ENCODE data around the gene ABCC9. TPM values are rescaled to one million over a fixed set of nuclear protein-coding genes. Genes with fewer than 3 reads are reported as not detected.

Gene ABCC9
- total and polyA plus RNA-seq, 10 donors: 0.42 to 21.8 (median 14.2) TPM

GRCh38 chr12:21949036-21949435 is 7.8 kb upstream of the ABCC9 start:
- Histone ChIP-seq H3K36me3 (no peaks in the 10 kb centered on the region), H3K27me3 (replicated peaks in 1 of 7) (no peaks in the 10 kb centered on the region), H3K4me3 (no peak overlapping the region), H3K4me1 (no peaks in the 10 kb centered on the region), H3K27ac (no peak overlapping the region), H3K9me3 (peaks cover 3 to 65% (median 53%) of the 10 kb centered on the region in 8 donors)
- WGBS, 5 donors: 52 to 71% (median 67%) methylated on average over 1 of the region's 1 CpG
- no peak for DNase-seq
- intact Hi-C loops (cut with DNase I; ENCODE audit: low total_unique reads): no loop called here
- no peak for TF ChIP-seq POLR2AphosphoS5 (IDR thresholded peaks at IDR 0.05)
- TF ChIP-seq POLR2A (IDR thresholded peaks at IDR 0.05): no peak

- no peak overlapping the region for H3K27ac ChIP-seq
- intact Hi-C loops (cut with DNase I; ENCODE audit: low total_unique reads): no loop called here
- H3K4me1 ChIP-seq: peaks cover 0 to 3% (median 0%) of the 10 kb centered on the region in 6 donors
- H3K27me3 ChIP-seq (replicated peaks in 1 of 7): peaks cover 0 to 11% (median 6%) of the 10 kb centered on the region in 7 donors
- no peak for DNase-seq
- TF ChIP-seq POLR2A (IDR thresholded peaks at IDR 0.05) (no peak), POLR2AphosphoS5 (IDR thresholded peaks at IDR 0.05) (no peak), CTCF (IDR thresholded peaks at IDR 0.05 in 8 of 11, conservative IDR thresholded peaks at IDR 0.05 in 3 of 11) (no peak)
- H3K4me3 ChIP-seq: no peak overlapping the region
- H3K36me3 ChIP-seq: no peaks in the 10 kb centered on the region
- H3K9me3 ChIP-seq: peaks cover 3 to 70% (median 53%) of the 10 kb centered on the region in 8 donors
These were observed 5.8 kb upstream of the ABCC9 start for GRCh38 chr12:21946983-21947382.

- no peaks in the 10 kb centered on the region for H3K36me3 ChIP-seq
- H3K4me1 ChIP-seq: peaks cover 0 to 17% (median 5%) of the 10 kb centered on the region in 6 donors
- intact Hi-C loops (cut with DNase I; ENCODE audit: low total_unique reads): no loop called here
- no peak for TF ChIP-seq POLR2AphosphoS5 (IDR thresholded peaks at IDR 0.05)
- no peak for TF ChIP-seq POLR2A (IDR thresholded peaks at IDR 0.05)
- no peak for TF ChIP-seq CTCF (IDR thresholded peaks at IDR 0.05 in 8 of 11, conservative IDR thresholded peaks at IDR 0.05 in 3 of 11)
- 77 to 90% (median 82%) methylated on average over 4 of the region's 4 CpGs for WGBS, 5 donors
- no peak overlapping the region for H3K27ac ChIP-seq
- peaks cover 0 to 31% (median 26%) of the 10 kb centered on the region in 7 donors for H3K27me3 ChIP-seq (replicated peaks in 1 of 7)
- H3K9me3 ChIP-seq: peaks cover 3 to 53% (median 37%) of the 10 kb centered on the region in 8 donors
- no peak for DNase-seq
- no peak overlapping the region for H3K4me3 ChIP-seq
These were observed 3.8 kb upstream of the ABCC9 start for GRCh38 chr12:21945002-21945401.

GRCh38 chr12:21942377-21942703 is 1.1 kb upstream of the ABCC9 start:
- peaks cover 0 to 54% (median 42%) of the 10 kb centered on the region in 7 donors for H3K27me3 ChIP-seq (replicated peaks in 1 of 7)
- no peaks in the 10 kb centered on the region for H3K36me3 ChIP-seq
- intact Hi-C loops (cut with DNase I; ENCODE audit: low total_unique reads): no loop called here
- no peak for TF ChIP-seq POLR2A (IDR thresholded peaks at IDR 0.05)
- TF ChIP-seq CTCF (IDR thresholded peaks at IDR 0.05 in 8 of 11, conservative IDR thresholded peaks at IDR 0.05 in 3 of 11): no peak
- no peak for TF ChIP-seq POLR2AphosphoS5 (IDR thresholded peaks at IDR 0.05)
- peaks cover 3 to 27% (median 20%) of the 10 kb centered on the region in 8 donors for H3K9me3 ChIP-seq
- WGBS, 5 donors: 39 to 52% (median 41%) methylated on average over 7 to 11 of the region's 11 CpGs
- peaks cover 0 to 17% (median 5%) of the 10 kb centered on the region in 6 donors for H3K4me1 ChIP-seq
- H3K4me3 ChIP-seq: peak overlapping the region in 3 of 8 donors; percentile 6 to 56 (median 37)
- no peak for DNase-seq
- H3K27ac ChIP-seq: peak overlapping the region in 5 of 8 donors; percentile 63 to 71 (median 70)

All from spleen (tissue), 11 donors.